H1 (cell line): ENCODE data around the gene FMN2. TPM values are rescaled to one million over a fixed set of nuclear protein-coding genes. Genes with fewer than 3 reads are reported as not detected.

Experiments
- CTCF ChIA-PET: fragments of 300-600 bp; sonication (Branson Sonifier 250); formaldehyde crosslinking; loops from one replicate; lab custom pipeline; 2021; ENCODE audit not compliant: partially characterized antibody; lab: Charles Lee
- POLR2A ChIA-PET: fragments of 300-600 bp; sonication (Branson Sonifier 250); formaldehyde crosslinking; loops from one replicate; lab custom pipeline; 2021; ENCODE audit warnings: inconsistent platforms; ENCODE audit not compliant: partially characterized antibody; lab: Charles Lee
- DNase-seq, 2 experiments: peaks; one replicate each; pipeline versions ENCODE4 v3.0.0 to v3.0.0-alpha.2; 2010 to 2022; ENCODE audit warnings: low spot score in 2 of 2, low read depth in 1 of 2, mixed read lengths in 1 of 2
- FAIRE-seq: peaks from 2 replicates; lab custom pipeline; 2011; peaks lifted over from hg19 to GRCh38; lab: Jason Lieb, UNC
- H2AFZ ChIP-seq: 2 replicates; pipeline ENCODE4 v1.8.1; 2012; ENCODE audit warnings: low read length, inconsistent platforms
- H2AK5ac ChIP-seq: 2 replicates; pipeline ENCODE4 v1.6.1; 2013; ENCODE audit warnings: low read depth, low read length
- H2BK120ac ChIP-seq: replicated peaks from 2 replicates; pipeline ENCODE3; 2013; ENCODE audit warnings: low read depth, low read length, inconsistent platforms
- H2BK12ac ChIP-seq: 2 replicates; pipeline ENCODE4 v1.6.1; 2013; ENCODE audit warnings: low read depth, low read length
- H2BK15ac ChIP-seq: 2 replicates; pipeline ENCODE4 v1.6.1; 2013; ENCODE audit warnings: low read length
- H2BK20ac ChIP-seq: 2 replicates; pipeline ENCODE4 v1.6.1; 2013; ENCODE audit warnings: low read length
- H2BK5ac ChIP-seq: 2 replicates; pipeline ENCODE4 v1.6.1; 2013; ENCODE audit warnings: low read depth, low read length
- H3K14ac ChIP-seq: 2 replicates; pipeline ENCODE4 v1.6.1; 2013; ENCODE audit warnings: inconsistent platforms; ENCODE audit not compliant: insufficient read length
- H3K18ac ChIP-seq: 2 replicates; pipeline ENCODE4 v1.6.1; 2013; ENCODE audit warnings: low read length; ENCODE audit errors: extremely low read depth
- H3K23ac ChIP-seq: 2 replicates; pipeline ENCODE4 v1.6.1; 2013; ENCODE audit warnings: inconsistent platforms; ENCODE audit not compliant: insufficient read length
- H3K23me2 ChIP-seq: 2 replicates; pipeline ENCODE4 v1.6.1; 2013; ENCODE audit warnings: low read depth, low read length
- H3K27ac ChIP-seq: 2 replicates; pipeline ENCODE4 v1.6.1; 2011; ENCODE audit warnings: low read depth, low read length, inconsistent platforms
- H3K27me3 ChIP-seq, 4 experiments: replicated peaks in 1 of 4; 1 replicate in 1 of 4; 2 replicates in 3 of 4; pipeline versions ENCODE4 v1.6.1 to v1.8.1; 2011 to 2013; ENCODE audit warnings: low read length in 3 of 4, mild to moderate bottlenecking in 3 of 4, inconsistent platforms in 2 of 4, mixed read lengths in 2 of 4, moderate library complexity in 1 of 4; ENCODE audit not compliant: control insufficient read depth in 3 of 4, insufficient read depth in 3 of 4; ENCODE audit errors: extremely low read depth in 1 of 4
- H3K36me3 ChIP-seq, 4 experiments: 2 replicates each; pipeline versions ENCODE4 v1.6.1 to v1.8.1; 2011 to 2013; ENCODE audit warnings: mild to moderate bottlenecking in 4 of 4, low read length in 3 of 4, moderate library complexity in 2 of 4, control low read depth in 1 of 4, inconsistent platforms in 1 of 4; ENCODE audit not compliant: insufficient read depth in 4 of 4, control insufficient read depth in 2 of 4
- H3K4ac ChIP-seq: replicated peaks from 2 replicates; pipeline ENCODE3; 2013; ENCODE audit warnings: low read length, low read depth, mixed read lengths, inconsistent platforms; ENCODE audit not compliant: insufficient read length
- H3K4me1 ChIP-seq, 4 experiments: replicated peaks in 1 of 4; 1 replicate in 1 of 4; 2 replicates in 3 of 4; pipeline versions ENCODE4 v1.6.1 to v1.8.1; 2011 to 2013; ENCODE audit warnings: low read length in 3 of 4, inconsistent platforms in 2 of 4, mixed read lengths in 1 of 4; ENCODE audit not compliant: insufficient read depth in 4 of 4, control insufficient read depth in 3 of 4
- H3K4me2 ChIP-seq, 2 experiments: 2 replicates each; pipeline versions ENCODE4 v1.6.1 to v1.8.1; 2011 to 2013; ENCODE audit warnings: low read depth in 2 of 2, low read length in 2 of 2, control low read depth in 1 of 2, inconsistent platforms in 1 of 2, mild to moderate bottlenecking in 1 of 2; ENCODE audit not compliant: insufficient read depth in 1 of 2
- H3K4me3 ChIP-seq, 4 experiments: fragments of 200-600, 300-600 bp in 1 of 4; sonication (generic), shearing (Covaris generic), sonication (Bioruptor Twin) in 1 of 4; 2 replicates each; pipeline versions ENCODE4 v1.5.1 to v1.8.1; 2011 to 2016; ENCODE audit warnings: low read length in 4 of 4, low read depth in 3 of 4, control low read depth in 2 of 4, inconsistent platforms in 2 of 4, mild to moderate bottlenecking in 2 of 4, mixed read lengths in 1 of 4, moderate library complexity in 1 of 4; ENCODE audit not compliant: insufficient read depth in 2 of 4; ENCODE audit errors: extremely low read depth in 1 of 4
- H3K56ac ChIP-seq: replicated peaks from 2 replicates; pipeline ENCODE3; 2013; ENCODE audit warnings: low read depth, mild to moderate bottlenecking, mixed read lengths, low read length, inconsistent platforms; ENCODE audit not compliant: insufficient read length
- H3K79me1 ChIP-seq: 2 replicates; pipeline ENCODE4 v1.6.1; 2013; ENCODE audit warnings: low read depth, low read length, control low read depth
- H3K79me2 ChIP-seq, 2 experiments: 2 replicates each; pipeline versions ENCODE4 v1.6.1 to v1.8.1; 2012 to 2013; ENCODE audit warnings: low read length in 2 of 2, mild to moderate bottlenecking in 2 of 2, inconsistent platforms in 1 of 2; ENCODE audit not compliant: insufficient read depth in 2 of 2, control insufficient read depth in 1 of 2
- H3K9ac ChIP-seq, 4 experiments: replicated peaks in 1 of 4; 1 replicate in 1 of 4; 2 replicates in 3 of 4; pipeline versions ENCODE4 v1.6.1 to v1.8.1; 2011 to 2013; ENCODE audit warnings: low read depth in 3 of 4, low read length in 3 of 4, control low read depth in 2 of 4, mild to moderate bottlenecking in 2 of 4, moderate library complexity in 2 of 4, inconsistent platforms in 1 of 4; ENCODE audit errors: extremely low read depth in 1 of 4
- H3K9me3 ChIP-seq, 2 experiments: 2 replicates each; pipeline versions ENCODE4 v1.6.1 to v1.8.1; 2012 to 2013; ENCODE audit warnings: mild to moderate bottlenecking in 2 of 2, moderate library complexity in 2 of 2, control low read depth in 1 of 2, inconsistent platforms in 1 of 2, low read depth in 1 of 2, low read length in 1 of 2, mixed read lengths in 1 of 2; ENCODE audit not compliant: insufficient read depth in 2 of 2
- H4K20me1 ChIP-seq, 2 experiments: replicated peaks in 1 of 2; 2 replicates each; pipeline versions ENCODE3 to v1.8.1; 2011 to 2013; ENCODE audit warnings: inconsistent platforms in 2 of 2, low read length in 2 of 2, mild to moderate bottlenecking in 1 of 2; ENCODE audit not compliant: insufficient read depth in 2 of 2, control insufficient read depth in 1 of 2
- H4K5ac ChIP-seq: 2 replicates; pipeline ENCODE4 v1.6.1; 2013; ENCODE audit warnings: low read length, low read depth, mixed read lengths, inconsistent platforms; ENCODE audit not compliant: insufficient read length
- H4K8ac ChIP-seq: 2 replicates; pipeline ENCODE4 v1.8.0; 2013; ENCODE audit warnings: mild to moderate bottlenecking, moderate library complexity, low read length, inconsistent platforms; ENCODE audit not compliant: insufficient read depth; ENCODE audit errors: extremely low read depth
- H4K91ac ChIP-seq: replicated peaks from 2 replicates; pipeline ENCODE3; 2013; ENCODE audit warnings: low read length, mixed read lengths, inconsistent platforms; ENCODE audit not compliant: insufficient read length
- BCL11A ChIP-seq, 2 experiments: IDR thresholded peaks; one replicate each; pipeline ENCODE4 v1.6.1; 2011; ENCODE audit warnings: low read depth in 2 of 2, low read length in 2 of 2, mild to moderate bottlenecking in 2 of 2
- CBX5 ChIP-seq: fragments of 300-800, 300-1000 bp; sonication (generic); IDR thresholded peaks from 2 replicates; pipeline ENCODE4 v1.7.1; 2016; ENCODE audit warnings: antibody characterized with exemption, low read length, low read depth
- GABPA ChIP-seq: IDR thresholded peaks from 2 replicates; pipeline ENCODE4 v1.6.1; 2011; ENCODE audit warnings: mild to moderate bottlenecking, low read length, moderate library complexity, borderline replicate concordance; ENCODE audit not compliant: insufficient read depth
- HDAC6 ChIP-seq: IDR thresholded peaks from one replicate; pipeline ENCODE4 v1.7.1; 2012; ENCODE audit warnings: low read depth, mild to moderate bottlenecking, inconsistent platforms, low read length, moderate library complexity
- JUND ChIP-seq: IDR thresholded peaks from 2 replicates; pipeline ENCODE4 v1.6.1; 2011; ENCODE audit warnings: mild to moderate bottlenecking, improper control_type of control experiment, low read length
- POLR2A ChIP-seq, 2 experiments: IDR thresholded peaks; 1 replicate in 1 of 2; 2 replicates in 1 of 2; pipeline ENCODE4 v1.6.1; 2011; ENCODE audit warnings: low read depth in 2 of 2, low read length in 2 of 2, mild to moderate bottlenecking in 2 of 2; ENCODE audit errors: control extremely low read depth in 1 of 2
- RBBP5 ChIP-seq: IDR thresholded peaks from 2 replicates; pipeline ENCODE4 v1.7.1; 2012; ENCODE audit warnings: low read depth, mild to moderate bottlenecking, inconsistent platforms, low read length, moderate library complexity, borderline replicate concordance
- SAP30 ChIP-seq: fragments of 300-600 bp; sonication (generic); IDR thresholded peaks from 2 replicates; pipeline ENCODE4 v1.7.1; 2012; ENCODE audit warnings: low read length, moderate library complexity, mild to moderate bottlenecking, inconsistent platforms; ENCODE audit not compliant: insufficient read depth, insufficient replicate concordance
- SIN3A ChIP-seq, 2 experiments: IDR thresholded peaks in 1 of 2; conservative IDR thresholded peaks in 1 of 2; 2 replicates each; pipeline ENCODE4 v1.6.1; 2011 to 2012; ENCODE audit warnings: low read length in 2 of 2, improper control_type of control experiment in 1 of 2, low read depth in 1 of 2, mild to moderate bottlenecking in 1 of 2
- SIX5 ChIP-seq: IDR thresholded peaks from 2 replicates; pipeline ENCODE4 v1.6.1; 2011; ENCODE audit warnings: mild to moderate bottlenecking, low read depth, low read length
- SP4 ChIP-seq: IDR thresholded peaks from 2 replicates; pipeline ENCODE4 v1.6.1; 2012; ENCODE audit warnings: low read length, inconsistent platforms
- SRF ChIP-seq: IDR thresholded peaks from 2 replicates; pipeline ENCODE4 v1.6.1; 2011; ENCODE audit warnings: mild to moderate bottlenecking, low read depth, low read length, moderate library complexity
- YY1 ChIP-seq: IDR thresholded peaks from 2 replicates; pipeline ENCODE4 v1.6.1; 2011; ENCODE audit warnings: low read depth, mild to moderate bottlenecking, low read length
- WGBS, 2 experiments: shearing (Covaris generic) in 1 of 2; methylation state at CpG; one replicate each; pipeline versions ENCODE4 v1.1.6 to v1.1.7; 2013 to 2015; ENCODE audit warnings: low lambda C conversion rate in 2 of 2, mixed read lengths in 2 of 2, inconsistent platforms in 1 of 2, low coverage in 1 of 2, missing lambda C conversion rate in 1 of 2; ENCODE audit not compliant: insufficient replicate concordance in 2 of 2, insufficient coverage in 1 of 2, insufficient read length in 1 of 2; ENCODE audit errors: extremely low coverage in 1 of 2, missing lambda C conversion rate in 1 of 2; 5-methylcytosine and 5-hydroxymethylcytosine counted together
- polyA plus RNA-seq, 7 experiments: library from polyadenylated mRNA; depleted of rRNA in 3 of 7; stranded (reverse) in 5 of 7; unstranded in 2 of 7; fragments of >200 nt in 5 of 7; fragments of 200-250 nt in 2 of 7; gene quantifications; 1 replicate in 5 of 7; 2 replicates in 1 of 7; 4 replicates in 1 of 7; pipeline versions ENCODE4 v1.2.1 to v1.2.3, GENCODE V29; 2011 to 2013; ENCODE audit warnings: missing spikeins in 2 of 7, mixed read lengths in 2 of 7
- total RNA-seq: library from RNA; stranded (reverse); fragmentation: NEBNext Ultra II Directional; extraction: Animal tissue kit (Norgen Biotek cat#: 25700); gene quantifications from 2 replicates; pipeline ENCODE4 v1.2.1, GENCODE V29; 2021
- TF ChIP-seq, protein P1 (sequence below): IDR thresholded peaks from 2 replicates; pipeline ENCODE4 v1.6.1; 2012; ENCODE audit warnings: inconsistent platforms

FMN2 gene
- total and polyA plus RNA-seq, 2 of the 8 experiments (the other 6 are each of a cell fraction or from before 2014, with no cell fraction given) = 0.83 to 2.0 TPM

DNA sequence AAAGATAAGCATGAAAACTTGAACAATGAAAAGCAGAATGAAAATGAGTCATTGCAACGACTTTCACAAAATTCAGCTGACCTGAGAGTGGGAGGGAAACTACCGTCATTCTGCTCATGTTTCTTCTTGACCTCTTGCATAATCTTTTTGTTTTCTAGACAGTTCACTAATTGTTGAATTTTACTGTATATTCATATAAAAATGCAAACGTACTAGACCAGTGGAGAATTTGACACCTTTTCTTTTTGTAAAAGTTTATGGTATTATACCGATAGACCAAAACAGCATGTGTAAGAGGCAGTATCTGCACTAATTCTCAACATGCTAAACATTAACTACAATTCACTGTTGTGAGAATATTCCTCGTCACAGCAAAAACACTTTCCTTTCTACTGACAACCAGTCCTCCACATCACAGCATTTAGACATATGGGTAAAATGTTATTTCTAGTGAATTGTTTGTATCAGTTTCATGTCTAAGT, 382.5 kb downstream of the FMN2 start:
- ChIA-PET POLR2A (no interaction called here), CTCF (interaction anchor here (1.4 kb wide), 1 partner anchor 9 kb away, joined by 3 read pairs; no protein-coding TSS in a partner anchor)
- Histone ChIP-seq H4K20me1 (no peaks in the 10 kb centered on the region), H4K5ac (no peak overlapping the region), H3K79me1 (no peaks in the 10 kb centered on the region), H2BK12ac (no peak overlapping the region), H3K27me3 (no peaks in the 10 kb centered on the region), H2AK5ac (no peak overlapping the region), H2BK5ac (no peak overlapping the region), H3K23ac (no peak overlapping the region), H3K36me3 (no peaks in the 10 kb centered on the region), H3K4me2 (no peak overlapping the region), H3K14ac (no peak overlapping the region), H2BK120ac (no peak overlapping the region), H4K8ac (no peak overlapping the region), H4K91ac (no peak overlapping the region), H3K4me1 (peaks cover 0 to 4% (median 2%) of the 10 kb centered on the region in 4 experiments; a peak in 2 of 7 replicates), H3K4me3 (no peak overlapping the region), H2BK20ac (no peak overlapping the region), H3K27ac (no peak overlapping the region), H3K56ac (no peak overlapping the region), H3K9me3 (no peaks in the 10 kb centered on the region), H3K18ac (no peak overlapping the region), H3K23me2 (no peaks in the 10 kb centered on the region), H3K9ac (no peak overlapping the region), H2AFZ (no peak overlapping the region), H3K79me2 (no peaks in the 10 kb centered on the region), H3K4ac (no peak overlapping the region), H2BK15ac (no peak overlapping the region)
- FAIRE-seq (no peak), DNase-seq (no peak)
- WGBS, 2 experiments = 86% methylated on average over 5 of the region's 5 CpGs; no CpG with 5 or more reads in 1 of the 2 experiments
- TF ChIP-seq SIN3A (conservative IDR thresholded peaks at IDR 0.05 in 1 of 2, IDR thresholded peaks at IDR 0.05 in 1 of 2; ENCODE audit: low read depth in 1 of 2, low read length in 2 of 2) (no peak), POLR2A (IDR thresholded peaks at IDR 0.05; ENCODE audit: control extremely low read depth in 1 of 2, low read depth in 2 of 2, low read length in 2 of 2) (no peak), BCL11A (IDR thresholded peaks at IDR 0.05; ENCODE audit: low read depth in 2 of 2, low read length in 2 of 2) (no peak), CBX5 (no peak), RBBP5 (no peak), SRF (no peak), SIX5 (no peak), SP4 (no peak), GABPA (no peak), YY1 (no peak), JUND (no peak), SAP30 (no peak), HDAC6 (no peak)
- TF ChIP-seq, protein P1, sequence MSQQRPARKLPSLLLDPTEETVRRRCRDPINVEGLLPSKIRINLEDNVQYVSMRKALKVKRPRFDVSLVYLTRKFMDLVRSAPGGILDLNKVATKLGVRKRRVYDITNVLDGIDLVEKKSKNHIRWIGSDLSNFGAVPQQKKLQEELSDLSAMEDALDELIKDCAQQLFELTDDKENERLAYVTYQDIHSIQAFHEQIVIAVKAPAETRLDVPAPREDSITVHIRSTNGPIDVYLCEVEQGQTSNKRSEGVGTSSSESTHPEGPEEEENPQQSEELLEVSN = no peak
